Ishikawa (cell line): ENCODE results near the gene BPIFB1.

Experiments
- NFIC ChIP-seq: IDR thresholded peaks from 2 replicates; pipeline ENCODE4 v1.6.1; 2012
- RAD21 ChIP-seq: IDR thresholded peaks from 2 replicates; pipeline ENCODE4 v1.6.1; 2012; ENCODE audit warnings: low read depth
- TEAD4 ChIP-seq: IDR thresholded peaks from 2 replicates; pipeline ENCODE4 v1.6.1; 2012

DNA sequence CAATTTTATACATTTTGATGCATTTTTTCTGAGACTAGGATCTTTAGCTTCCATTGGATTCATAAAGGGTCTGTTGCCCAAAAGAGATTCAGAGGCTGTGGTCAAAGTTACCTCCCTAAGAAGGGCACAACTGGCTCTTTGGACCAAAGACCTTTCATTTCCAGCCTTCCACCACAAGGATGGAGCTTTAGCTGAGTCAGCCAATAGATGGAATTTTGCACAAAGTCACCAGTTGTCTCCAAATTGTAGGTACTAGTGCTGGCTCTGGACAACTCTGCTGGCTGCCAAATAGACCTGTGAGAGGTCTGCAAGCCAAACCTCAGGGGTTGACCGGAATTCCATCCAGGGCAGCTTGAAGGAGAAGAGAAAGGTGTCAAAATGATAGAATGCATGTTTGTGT lies 46.7 kb upstream of the BPIFB1 start:
- TF ChIP-seq RAD21 (no peak), NFIC (no peak), TEAD4 (no peak)
